HG02970 (cell line): ENCODE data around the gene SPATA21.

ENCODE experiments used
- ATAC-seq: cut with Tn5 transposase; IDR thresholded peaks from one replicate; pipeline ENCODE4 v1.9.1; 2021; ENCODE audit warnings: mild to moderate bottlenecking, moderate library complexity, moderate number of reproducible peaks; ENCODE audit not compliant: unreplicated experiment, low FRiP score

SPATA21 gene

DNA sequence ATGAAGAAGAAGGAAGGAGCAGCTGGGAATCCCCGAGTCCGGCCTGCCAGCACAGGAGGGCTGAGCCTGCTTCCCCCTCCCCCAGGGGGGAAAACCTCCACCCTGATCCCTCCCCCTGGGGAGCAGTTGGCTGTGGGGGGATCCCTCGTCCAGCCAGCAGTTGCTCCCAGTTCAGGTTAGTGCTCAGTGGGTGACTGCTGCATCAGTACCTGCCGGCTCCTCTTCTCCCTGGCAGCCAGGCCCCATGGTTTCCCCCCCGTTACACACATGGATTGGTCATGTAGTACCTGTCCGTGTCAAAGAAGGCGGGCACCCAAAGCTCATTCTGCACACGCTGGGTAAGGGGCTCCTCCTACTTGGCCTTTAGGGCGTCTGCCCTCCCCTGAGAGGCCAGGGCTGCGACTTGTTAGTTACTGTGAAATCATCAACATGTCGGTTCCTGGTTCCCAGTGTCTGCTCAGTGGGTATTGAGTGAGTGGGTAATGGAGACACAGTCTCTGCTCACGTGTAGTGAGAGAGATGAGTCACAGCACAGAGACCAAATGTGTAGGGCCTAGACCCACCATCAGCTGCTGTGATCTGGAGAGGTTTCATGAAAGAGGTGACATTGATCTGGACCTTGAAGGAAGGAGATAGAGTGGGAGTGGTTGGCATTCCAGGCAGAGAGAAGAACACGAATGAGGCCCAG lies 14.8 kb upstream of the SPATA21 start:
- ATAC-seq: no peak

- ATAC-seq: no peak
Observed at GRCh38 chr1:16450863-16451481, 13.7 kb upstream of the SPATA21 start.

GRCh38 chr1:16449666-16450065 lies 12.4 kb upstream of the SPATA21 start:
- ATAC-seq: no peak

- ATAC-seq: no peak
Observed at GRCh38 chr1:16449065-16449464, 11.8 kb upstream of the SPATA21 start.

GRCh38 chr1:16447641-16448040 lies 10.4 kb upstream of the SPATA21 start:
- ATAC-seq: no peak

DNA sequence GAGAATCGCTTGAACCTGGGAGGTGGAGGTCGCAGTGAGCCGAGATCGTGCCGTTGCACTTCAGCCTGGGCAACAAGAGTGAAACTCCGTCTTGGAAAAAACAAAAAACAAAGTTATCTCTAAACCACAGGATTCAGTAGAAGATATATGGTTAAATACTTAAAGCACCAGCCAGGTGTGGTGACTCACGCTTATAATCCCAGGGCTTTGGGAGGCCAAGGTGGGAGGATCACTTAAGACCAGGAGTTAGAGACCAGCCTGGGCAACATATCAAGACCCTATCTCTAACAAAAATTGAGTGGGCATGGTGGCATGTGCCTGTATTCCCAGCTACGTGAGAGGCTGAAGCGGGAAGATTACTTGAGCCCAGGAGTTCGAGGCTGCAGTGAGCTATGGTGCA lies 8.9 kb upstream of the SPATA21 start:
- ATAC-seq: no peak

DNA sequence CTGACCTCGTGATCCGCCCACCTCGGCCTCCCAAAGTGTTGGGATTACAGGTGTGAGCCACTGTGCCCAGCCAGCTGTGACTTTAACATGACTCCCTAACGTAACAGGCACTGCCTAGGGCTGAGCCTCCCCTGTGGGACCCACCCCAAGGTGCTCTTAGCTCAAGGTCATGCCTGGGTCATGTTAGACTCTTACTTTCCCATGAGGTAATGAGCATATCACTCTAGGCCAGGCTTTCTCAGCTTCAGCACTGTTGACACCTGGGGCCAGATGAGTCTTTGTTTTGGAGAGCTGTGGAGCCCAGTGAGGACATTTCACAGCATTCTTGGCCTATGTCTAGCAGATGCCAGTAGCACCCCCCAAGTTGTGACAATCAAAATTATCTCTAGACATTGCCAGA lies 7.8 kb upstream of the SPATA21 start:
- ATAC-seq: no peak

DNA sequence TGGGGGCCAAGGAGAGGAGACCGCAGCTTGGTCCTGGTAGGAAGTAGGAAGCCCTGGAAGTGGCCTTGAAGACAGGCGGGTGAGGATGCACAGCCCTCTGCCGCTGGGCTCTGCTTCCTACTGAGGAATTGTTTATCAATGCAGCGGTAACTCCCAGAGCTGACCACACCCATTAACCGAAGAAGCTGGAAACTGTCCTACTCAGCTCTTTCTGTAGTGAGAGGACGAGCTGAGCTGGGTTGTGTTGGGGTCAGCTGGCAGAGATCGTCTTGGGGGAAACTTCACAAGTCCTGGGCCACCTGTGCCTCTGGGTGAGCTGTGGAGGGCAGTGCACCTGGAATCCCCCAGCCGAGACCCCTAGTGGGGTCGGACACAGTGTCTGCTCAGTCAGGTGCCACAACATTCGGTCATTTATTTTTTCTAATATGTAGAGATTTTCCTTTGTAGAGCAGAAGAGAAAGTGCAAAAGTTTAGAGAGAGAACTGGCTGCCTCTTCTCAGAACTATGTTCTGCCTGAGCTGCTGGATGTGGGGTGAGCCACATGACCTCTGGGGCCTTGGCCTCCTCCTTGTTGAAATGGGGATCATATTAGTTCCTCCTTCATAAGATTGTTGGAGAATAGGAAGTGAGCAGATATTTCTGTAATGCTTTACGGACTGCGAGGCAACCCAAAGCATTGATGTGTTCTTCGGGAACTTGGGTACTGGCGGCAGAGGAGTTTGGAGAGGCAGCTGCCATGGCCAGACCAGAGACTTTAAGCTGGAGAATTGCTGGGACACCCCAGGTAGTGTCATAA lies 6.9 kb upstream of the SPATA21 start:
- ATAC-seq: no peak

DNA sequence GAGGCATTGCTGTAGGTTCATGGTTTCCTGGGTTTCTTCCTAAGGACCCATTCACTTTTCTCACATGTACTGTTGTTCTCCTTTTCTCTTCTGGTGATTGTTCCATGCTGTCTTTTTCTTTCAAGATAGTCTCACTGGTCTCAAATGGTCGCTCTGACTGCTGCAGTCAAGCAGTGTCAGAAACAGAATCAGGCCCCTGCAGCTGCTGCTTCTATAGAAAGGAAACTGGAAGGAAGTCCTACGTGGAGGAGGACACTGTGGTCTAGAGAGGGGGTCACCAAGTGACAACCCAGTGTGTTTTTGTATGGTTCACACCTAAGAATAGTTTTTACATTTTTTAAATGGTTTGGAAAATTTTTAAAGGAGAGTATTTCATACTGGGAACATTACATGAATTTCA lies 5.7 kb upstream of the SPATA21 start:
- no peak for ATAC-seq

DNA sequence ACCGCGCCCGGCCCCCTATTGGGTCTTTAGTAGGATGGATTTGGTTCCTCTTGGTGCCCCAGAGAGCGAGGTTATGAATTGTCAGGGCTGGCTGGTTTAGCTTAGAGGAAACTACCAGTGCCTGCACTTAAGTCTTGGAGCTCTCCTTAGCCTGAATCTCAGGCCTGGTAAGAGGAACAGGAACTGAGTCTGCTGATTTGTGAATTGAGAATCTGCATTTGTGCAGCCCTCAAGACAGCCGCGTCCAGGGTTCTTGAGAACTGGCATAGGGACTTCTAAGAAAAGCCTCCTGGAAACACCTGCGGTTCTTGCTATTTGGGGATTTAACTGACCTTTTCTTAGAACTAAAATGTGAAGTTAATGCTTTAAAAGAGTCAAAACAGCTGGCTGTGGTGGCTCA lies 5.0 kb upstream of the SPATA21 start:
- ATAC-seq: no peak

DNA sequence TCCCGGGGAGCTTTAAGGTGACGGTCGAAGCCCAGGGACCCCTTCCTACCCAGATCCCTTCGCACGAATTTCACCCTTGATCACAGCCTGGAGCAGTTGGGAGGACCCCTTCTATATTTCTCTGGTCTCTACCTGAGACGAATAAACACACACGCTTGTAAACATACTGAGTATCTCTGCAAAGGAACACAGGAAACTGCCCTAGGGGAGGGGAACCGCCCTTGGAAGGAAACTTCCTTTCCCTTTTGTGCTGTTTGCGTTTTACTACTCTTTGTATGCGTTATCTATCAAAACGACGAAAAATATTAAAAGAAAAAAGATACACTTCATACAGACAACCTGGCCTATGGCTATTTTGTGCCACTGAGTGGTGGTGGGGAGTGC lies 4.0 kb upstream of the SPATA21 start:
- no peak for ATAC-seq

DNA sequence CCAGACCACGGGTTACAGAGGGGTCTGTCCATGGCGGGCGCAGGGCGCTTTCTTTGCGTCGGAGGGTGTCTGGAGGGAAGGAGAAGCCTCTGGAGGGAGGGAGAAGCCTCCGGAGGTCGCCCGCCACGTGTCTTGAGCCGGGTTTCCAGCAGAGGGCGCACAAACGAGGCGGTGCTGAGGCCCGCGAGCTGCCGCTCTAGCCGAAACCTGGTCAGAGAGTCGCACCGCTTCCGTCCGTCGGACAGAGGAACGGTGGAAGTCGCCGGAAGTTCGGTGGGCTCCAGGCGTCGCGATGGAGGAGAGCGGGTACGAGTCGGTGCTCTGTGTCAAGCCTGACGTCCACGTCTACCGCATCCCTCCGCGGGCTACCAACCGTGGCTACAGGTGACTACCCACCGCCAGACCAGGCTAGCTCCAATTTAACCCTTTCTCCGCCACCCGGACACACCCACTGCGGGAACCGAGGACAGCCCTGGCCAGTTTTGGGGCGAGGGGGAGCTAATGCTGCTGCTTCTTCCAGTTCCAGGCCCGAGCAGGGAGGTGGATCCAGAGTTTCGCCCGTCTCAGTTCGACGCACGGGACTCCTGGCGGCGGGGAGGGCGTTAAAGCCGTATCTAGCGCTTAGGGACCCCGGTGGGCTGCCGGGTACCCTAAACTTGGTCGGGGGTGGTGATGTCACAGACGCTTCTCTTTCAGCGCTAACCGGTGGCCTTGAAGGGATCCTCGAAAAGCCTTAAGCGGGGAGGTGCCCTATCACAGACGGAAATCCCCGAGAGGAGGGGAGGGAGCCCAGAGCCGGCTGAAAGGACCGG lies 3.5 kb upstream of the SPATA21 start, which contains the start of gene NECAP2:
TSS of gene NECAP2 (plus strand) at position 255 of the 812 bp plus-strand sequence. CDS start at position 293, 38 bp downstream.
- peak; percentile 82 for ATAC-seq

DNA sequence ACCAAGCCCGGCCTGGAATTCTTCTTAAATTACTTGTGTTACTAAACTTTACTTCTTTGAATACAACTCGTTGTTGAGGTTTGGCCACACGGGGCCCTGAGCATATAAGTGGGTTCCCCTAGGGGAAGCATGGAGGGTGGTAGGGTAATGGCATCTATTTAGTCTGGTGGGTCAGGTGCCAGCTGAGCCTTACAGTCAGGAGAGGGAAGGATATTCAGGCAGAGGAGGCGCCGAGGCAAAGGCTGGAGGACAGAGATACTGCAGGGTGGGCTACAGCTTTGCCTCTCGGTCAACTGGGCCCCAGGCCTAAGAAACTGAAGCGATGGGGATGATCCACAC lies 2.9 kb upstream of the SPATA21 start:
- no peak for ATAC-seq

DNA sequence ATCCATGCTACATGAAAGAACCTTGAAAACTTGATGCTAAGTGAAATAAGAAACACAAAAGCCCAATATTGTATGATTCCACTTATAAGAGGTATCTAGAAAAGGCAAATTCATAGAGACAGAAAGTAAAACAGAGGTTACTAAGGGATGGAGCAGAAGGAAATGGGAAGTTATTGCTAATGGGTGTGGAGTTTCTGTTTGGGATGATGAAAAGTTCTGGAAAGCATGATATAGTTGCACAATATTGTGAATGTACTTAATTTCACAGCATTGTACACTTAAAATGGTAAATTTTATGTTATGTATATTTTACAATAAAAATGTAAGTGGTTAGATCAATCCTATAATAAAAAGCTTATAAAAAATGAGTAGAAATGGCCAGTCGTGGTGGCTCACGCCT lies 1.7 kb upstream of the SPATA21 start:
- ATAC-seq: no peak

DNA sequence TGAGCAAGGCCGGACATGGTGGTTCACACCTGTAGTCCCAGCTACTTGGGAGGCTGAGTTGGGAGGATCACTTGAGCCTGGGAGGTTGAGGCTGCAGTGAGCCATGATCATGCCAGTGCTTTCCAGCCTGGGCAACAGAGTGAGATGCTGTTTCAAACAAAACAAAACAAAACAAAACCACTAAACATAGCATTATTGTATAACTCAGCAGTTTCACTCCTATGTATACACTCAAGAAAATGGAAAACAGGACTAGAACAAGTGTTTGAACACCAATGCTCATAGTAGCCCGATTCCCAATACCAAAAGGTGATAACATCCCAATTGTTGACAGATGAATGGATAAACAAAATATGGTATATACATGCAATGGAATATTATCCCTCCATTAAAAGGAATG lies 1.3 kb upstream of the SPATA21 start:
- ATAC-seq: no peak

DNA sequence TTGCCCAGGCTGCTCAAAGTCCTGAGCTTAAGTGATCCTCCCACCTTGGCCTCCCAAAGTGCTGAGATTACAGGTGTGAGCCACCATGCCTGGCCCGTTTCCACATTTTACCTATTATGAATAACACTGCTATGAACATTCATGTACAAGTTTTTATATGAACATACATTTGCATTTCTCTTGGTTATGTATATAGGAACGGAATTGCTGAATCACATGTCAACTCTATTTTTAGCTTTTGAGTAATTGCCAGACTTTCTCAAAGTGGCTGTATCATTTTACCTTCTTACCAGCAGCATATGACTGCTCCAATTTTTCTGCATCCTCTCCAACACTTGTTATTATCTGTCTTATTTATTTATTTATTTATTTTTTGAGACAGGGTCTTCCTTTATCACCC lies 2.7 kb downstream of the SPATA21 start:
- no peak for ATAC-seq

- ATAC-seq: no peak
Observed at GRCh38 chr1:16434007-16434406, 3.2 kb downstream of the SPATA21 start.

GRCh38 chr1:16433030-16433429 lies 4.2 kb downstream of the SPATA21 start:
- no peak for ATAC-seq

- ATAC-seq: no peak
Observed at GRCh38 chr1:16430606-16431005, 6.6 kb downstream of the SPATA21 start.

- no peak for ATAC-seq
Observed at GRCh38 chr1:16425125-16426025, 11.8 kb downstream of the SPATA21 start.
